OCI-LY3 (cell line): ENCODE measurements around the gene RPN1.

ENCODE experiments used
- H2AFZ ChIP-seq: fragments of 200-600, 300-600 bp; shearing (Covaris generic); 2 replicates; pipeline ENCODE4 v1.6.0; 2014; ENCODE audit warnings: antibody characterized with exemption, low read depth, low read length
- H3K27ac ChIP-seq: fragments of 200-600, 300-600 bp; sonication (generic); 2 replicates; pipeline ENCODE4 v1.5.1; 2014; ENCODE audit warnings: mild to moderate bottlenecking, low read length, moderate library complexity, mixed read lengths
- H3K27me3 ChIP-seq: fragments of 200-600, 300-600 bp; sonication (generic); 2 replicates; pipeline ENCODE4 v1.6.1; 2014; ENCODE audit warnings: low read depth, low read length, mixed read lengths
- H3K36me3 ChIP-seq: fragments of 200-600, 300-600 bp; sonication (generic); replicated peaks from 2 replicates; pipeline ENCODE3; 2014; ENCODE audit warnings: low read depth, low read length, mixed read lengths
- H3K4me1 ChIP-seq: fragments of 300-600, 200-600 bp; sonication (generic); 2 replicates; pipeline ENCODE4 v1.6.1; 2014; ENCODE audit warnings: low read length, mixed read lengths
- H3K4me2 ChIP-seq: fragments of 200-600, 300-600 bp; sonication (generic); 2 replicates; pipeline ENCODE4 v1.6.1; 2014; ENCODE audit warnings: low read length, mixed read lengths
- H3K4me3 ChIP-seq: fragments of 300-600, 200-600 bp; sonication (generic); 2 replicates; pipeline ENCODE4 v1.5.1; 2014; ENCODE audit warnings: antibody characterized with exemption, mild to moderate bottlenecking, low read length, moderate library complexity
- H3K79me2 ChIP-seq: fragments of 300-600, 200-600 bp; shearing (Covaris generic); 2 replicates; pipeline ENCODE4 v1.6.1; 2014; ENCODE audit warnings: mild to moderate bottlenecking, low read length, mixed read lengths
- H3K9ac ChIP-seq: fragments of 300-600, 200-600 bp; shearing (Covaris generic); 2 replicates; pipeline ENCODE4 v1.6.0; 2014; ENCODE audit warnings: mild to moderate bottlenecking, low read length, moderate library complexity
- H3K9me3 ChIP-seq: fragments of 200-600, 300-600 bp; shearing (Covaris generic); 2 replicates; pipeline ENCODE4 v1.6.1; 2014; ENCODE audit warnings: low read length, mixed read lengths; ENCODE audit not compliant: insufficient read depth
- H4K20me1 ChIP-seq: fragments of 200-600, 300-600 bp; sonication (generic); 2 replicates; pipeline ENCODE4 v1.6.1; 2016; ENCODE audit warnings: low read length, mixed read lengths; ENCODE audit not compliant: insufficient read depth
- EZH2phosphoT487 ChIP-seq: fragments of 200-600 bp; shearing (Covaris generic); IDR thresholded peaks from 2 replicates; pipeline ENCODE4 v1.6.1; 2018; ENCODE audit warnings: antibody characterized with exemption, mixed run types, low read depth
- TF ChIP-seq, protein P1 (sequence below): fragments of 200-600, 300-600 bp; sonication (generic); IDR thresholded peaks from 2 replicates; pipeline ENCODE4 v1.5.1; 2014; ENCODE audit warnings: antibody characterized with exemption, low read length, low read depth

Gene RPN1

DNA sequence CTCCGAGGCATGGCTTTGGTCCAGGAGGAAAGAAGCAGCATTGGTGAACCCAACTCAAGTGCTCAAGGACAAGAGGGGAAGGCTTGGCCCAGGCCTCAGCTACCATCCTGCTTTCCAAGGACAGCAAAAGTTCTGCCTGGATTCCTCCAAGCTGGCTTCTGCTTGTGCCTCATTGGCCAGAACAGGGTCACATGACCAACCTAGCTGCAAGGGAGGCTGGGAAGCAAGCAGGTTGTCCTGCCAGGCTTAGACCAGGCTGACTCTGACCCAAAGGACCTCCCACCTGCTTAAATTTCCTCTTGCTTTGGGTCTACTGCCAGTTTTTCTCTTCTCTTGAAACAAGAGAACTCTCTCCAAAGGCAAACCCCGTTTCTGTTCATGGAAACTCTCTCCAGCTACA is 70.7 kb downstream of the RPN1 start:
- Histone ChIP-seq H3K9me3 (no peaks in the 10 kb centered on the region), H3K27me3 (no peaks in the 10 kb centered on the region), H3K4me2 (no peak overlapping the region), H4K20me1 (no peaks in the 10 kb centered on the region), H2AFZ (no peak overlapping the region), H3K79me2 (no peaks in the 10 kb centered on the region), H3K36me3 (no peaks in the 10 kb centered on the region), H3K4me1 (peaks cover 11% of the 10 kb centered on the region), H3K27ac (no peak overlapping the region), H3K4me3 (no peak overlapping the region), H3K9ac (no peak overlapping the region)
- TF ChIP-seq, protein P1, sequence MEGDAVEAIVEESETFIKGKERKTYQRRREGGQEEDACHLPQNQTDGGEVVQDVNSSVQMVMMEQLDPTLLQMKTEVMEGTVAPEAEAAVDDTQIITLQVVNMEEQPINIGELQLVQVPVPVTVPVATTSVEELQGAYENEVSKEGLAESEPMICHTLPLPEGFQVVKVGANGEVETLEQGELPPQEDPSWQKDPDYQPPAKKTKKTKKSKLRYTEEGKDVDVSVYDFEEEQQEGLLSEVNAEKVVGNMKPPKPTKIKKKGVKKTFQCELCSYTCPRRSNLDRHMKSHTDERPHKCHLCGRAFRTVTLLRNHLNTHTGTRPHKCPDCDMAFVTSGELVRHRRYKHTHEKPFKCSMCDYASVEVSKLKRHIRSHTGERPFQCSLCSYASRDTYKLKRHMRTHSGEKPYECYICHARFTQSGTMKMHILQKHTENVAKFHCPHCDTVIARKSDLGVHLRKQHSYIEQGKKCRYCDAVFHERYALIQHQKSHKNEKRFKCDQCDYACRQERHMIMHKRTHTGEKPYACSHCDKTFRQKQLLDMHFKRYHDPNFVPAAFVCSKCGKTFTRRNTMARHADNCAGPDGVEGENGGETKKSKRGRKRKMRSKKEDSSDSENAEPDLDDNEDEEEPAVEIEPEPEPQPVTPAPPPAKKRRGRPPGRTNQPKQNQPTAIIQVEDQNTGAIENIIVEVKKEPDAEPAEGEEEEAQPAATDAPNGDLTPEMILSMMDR = no peak
- no peak for TF ChIP-seq EZH2phosphoT487

DNA sequence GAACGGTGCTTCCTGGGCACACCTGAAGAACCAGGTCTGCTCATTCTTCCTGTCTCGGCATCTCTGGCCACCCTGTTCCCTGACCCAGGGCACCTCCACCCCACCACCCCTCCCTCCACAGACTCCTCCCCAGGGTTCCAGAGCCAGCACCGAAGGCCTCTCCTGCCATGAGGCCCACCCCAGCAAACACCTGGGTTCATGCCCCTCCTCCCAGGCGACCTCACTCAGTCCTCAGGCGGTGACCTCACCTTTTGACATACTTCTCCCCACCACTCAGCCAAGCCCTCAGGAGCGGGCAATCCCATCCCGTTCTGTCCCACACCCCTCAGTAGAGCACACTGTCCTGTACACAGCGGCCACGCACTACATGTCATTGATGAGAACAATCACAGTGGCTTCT is 72.3 kb downstream of the RPN1 start:
- H3K4me2 ChIP-seq = no peak overlapping the region
- H3K9ac ChIP-seq = no peak overlapping the region
- TF ChIP-seq, protein P1 = no peak
- no peak for TF ChIP-seq EZH2phosphoT487
- H3K79me2 ChIP-seq = no peaks in the 10 kb centered on the region
- H3K9me3 ChIP-seq = no peaks in the 10 kb centered on the region
- H3K36me3 ChIP-seq = no peaks in the 10 kb centered on the region
- no peaks in the 10 kb centered on the region for H4K20me1 ChIP-seq
- H3K27me3 ChIP-seq = no peaks in the 10 kb centered on the region
- no peak overlapping the region for H2AFZ ChIP-seq
- no peak overlapping the region for H3K4me3 ChIP-seq
- peaks cover 10% of the 10 kb centered on the region for H3K4me1 ChIP-seq
- H3K27ac ChIP-seq = no peak overlapping the region

DNA sequence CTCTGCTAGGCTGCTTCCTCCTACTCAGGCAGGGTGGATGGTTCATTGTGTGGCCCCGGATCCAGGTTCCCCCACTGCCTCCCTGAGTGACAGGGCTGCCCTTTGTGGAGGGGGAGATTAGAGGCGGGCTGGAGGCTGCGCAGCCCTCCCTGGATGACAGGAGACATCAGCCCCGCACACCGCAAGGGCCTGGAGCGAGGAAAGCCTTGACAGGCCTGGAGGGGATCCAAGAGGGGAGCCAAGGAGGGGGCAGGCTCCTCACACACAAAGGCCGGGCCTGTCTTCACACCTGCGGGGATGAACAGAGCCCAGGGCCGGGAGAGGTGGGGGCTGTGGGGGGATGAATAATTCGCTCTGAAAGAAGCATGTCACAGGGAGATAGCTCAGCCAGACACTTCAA is 72.9 kb downstream of the RPN1 start:
- Histone ChIP-seq H3K79me2 (no peaks in the 10 kb centered on the region), H3K9ac (no peak overlapping the region), H2AFZ (no peak overlapping the region), H3K27ac (no peak overlapping the region), H3K9me3 (no peaks in the 10 kb centered on the region), H3K4me2 (no peak overlapping the region), H4K20me1 (no peaks in the 10 kb centered on the region), H3K4me3 (no peak overlapping the region), H3K27me3 (no peaks in the 10 kb centered on the region), H3K36me3 (no peaks in the 10 kb centered on the region), H3K4me1 (peaks cover 17% of the 10 kb centered on the region)
- no peak for TF ChIP-seq EZH2phosphoT487
- TF ChIP-seq, protein P1 = no peak

DNA sequence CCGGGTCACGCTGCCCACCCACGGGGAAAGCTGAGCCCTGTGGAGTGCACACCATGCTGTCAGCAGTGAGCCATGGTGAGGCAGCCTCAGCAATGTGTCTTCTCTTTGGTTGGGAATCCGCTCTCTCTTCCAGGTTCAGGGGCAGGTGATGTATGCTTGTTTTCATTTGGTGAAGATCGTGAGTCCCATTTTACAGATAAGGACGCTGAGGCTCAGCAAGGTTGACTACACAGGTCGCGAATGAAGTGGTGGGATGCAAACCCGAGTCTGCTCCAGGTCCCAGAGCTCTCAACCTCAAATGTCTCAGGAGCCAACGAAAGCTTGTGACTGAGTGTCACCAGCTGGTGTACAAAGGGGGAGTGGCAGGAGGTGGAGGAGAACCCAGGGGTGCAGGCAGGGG is 74.3 kb downstream of the RPN1 start:
- Histone ChIP-seq H3K27ac (no peak overlapping the region), H2AFZ (no peak overlapping the region), H3K9me3 (no peaks in the 10 kb centered on the region), H3K27me3 (peaks cover under 1% of the 10 kb centered on the region; the same call in 1 of the 2 replicates), H3K79me2 (no peaks in the 10 kb centered on the region), H4K20me1 (no peaks in the 10 kb centered on the region), H3K36me3 (no peaks in the 10 kb centered on the region), H3K4me3 (no peak overlapping the region), H3K4me1 (peaks cover 25% of the 10 kb centered on the region), H3K9ac (no peak overlapping the region), H3K4me2 (no peak overlapping the region)
- TF ChIP-seq, protein P1 = no peak
- TF ChIP-seq EZH2phosphoT487 = no peak
